Epithelial cell of esophagus (primary cell): ENCODE measurements around the gene CRB1.

Source experiments
- DNase-seq: peaks from one replicate; pipeline ENCODE4 v3.0.0; 2010; ENCODE audit warnings: low read depth
- H3K4me3 ChIP-seq: 2 replicates; pipeline ENCODE4 v1.5.1; 2011; ENCODE audit warnings: mild to moderate bottlenecking, low read length, control low read depth
- TF ChIP-seq, protein P1 (sequence below): IDR thresholded peaks from 2 replicates; pipeline ENCODE4 v1.5.1; 2011; ENCODE audit warnings: low read depth, mild to moderate bottlenecking, low read length, control low read depth, inconsistent platforms; ENCODE audit not compliant: insufficient read depth; ENCODE audit errors: missing control alignments

Gene CRB1

GRCh38 chr1:197441999-197442414 is 174.0 kb downstream of the CRB1 start:
- DNase-seq = peak; percentile 66
- TF ChIP-seq, protein P1, sequence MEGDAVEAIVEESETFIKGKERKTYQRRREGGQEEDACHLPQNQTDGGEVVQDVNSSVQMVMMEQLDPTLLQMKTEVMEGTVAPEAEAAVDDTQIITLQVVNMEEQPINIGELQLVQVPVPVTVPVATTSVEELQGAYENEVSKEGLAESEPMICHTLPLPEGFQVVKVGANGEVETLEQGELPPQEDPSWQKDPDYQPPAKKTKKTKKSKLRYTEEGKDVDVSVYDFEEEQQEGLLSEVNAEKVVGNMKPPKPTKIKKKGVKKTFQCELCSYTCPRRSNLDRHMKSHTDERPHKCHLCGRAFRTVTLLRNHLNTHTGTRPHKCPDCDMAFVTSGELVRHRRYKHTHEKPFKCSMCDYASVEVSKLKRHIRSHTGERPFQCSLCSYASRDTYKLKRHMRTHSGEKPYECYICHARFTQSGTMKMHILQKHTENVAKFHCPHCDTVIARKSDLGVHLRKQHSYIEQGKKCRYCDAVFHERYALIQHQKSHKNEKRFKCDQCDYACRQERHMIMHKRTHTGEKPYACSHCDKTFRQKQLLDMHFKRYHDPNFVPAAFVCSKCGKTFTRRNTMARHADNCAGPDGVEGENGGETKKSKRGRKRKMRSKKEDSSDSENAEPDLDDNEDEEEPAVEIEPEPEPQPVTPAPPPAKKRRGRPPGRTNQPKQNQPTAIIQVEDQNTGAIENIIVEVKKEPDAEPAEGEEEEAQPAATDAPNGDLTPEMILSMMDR = no peak
- H3K4me3 ChIP-seq = no peak overlapping the region

DNA sequence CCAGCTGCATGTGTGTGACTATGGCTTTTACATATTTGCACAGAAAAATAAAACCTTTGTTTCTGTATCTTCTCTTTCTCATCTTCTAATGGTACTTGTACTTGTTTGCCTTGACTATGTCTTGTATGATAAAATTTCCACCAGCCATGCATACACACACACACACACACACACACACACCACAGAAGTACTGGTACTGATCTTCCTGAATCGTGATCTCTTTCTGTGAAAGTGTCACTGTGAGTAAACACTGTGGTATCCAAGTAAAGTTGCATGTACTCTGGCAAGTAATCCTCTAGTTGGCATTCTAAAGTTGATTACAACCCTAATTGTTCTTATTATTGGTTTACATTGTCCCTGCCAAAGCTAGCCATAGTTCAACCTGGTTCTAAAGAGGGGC is 176.7 kb downstream of the CRB1 start:
- peak; percentile 49 for DNase-seq
- TF ChIP-seq, protein P1 = no peak
- no peak overlapping the region for H3K4me3 ChIP-seq

DNA sequence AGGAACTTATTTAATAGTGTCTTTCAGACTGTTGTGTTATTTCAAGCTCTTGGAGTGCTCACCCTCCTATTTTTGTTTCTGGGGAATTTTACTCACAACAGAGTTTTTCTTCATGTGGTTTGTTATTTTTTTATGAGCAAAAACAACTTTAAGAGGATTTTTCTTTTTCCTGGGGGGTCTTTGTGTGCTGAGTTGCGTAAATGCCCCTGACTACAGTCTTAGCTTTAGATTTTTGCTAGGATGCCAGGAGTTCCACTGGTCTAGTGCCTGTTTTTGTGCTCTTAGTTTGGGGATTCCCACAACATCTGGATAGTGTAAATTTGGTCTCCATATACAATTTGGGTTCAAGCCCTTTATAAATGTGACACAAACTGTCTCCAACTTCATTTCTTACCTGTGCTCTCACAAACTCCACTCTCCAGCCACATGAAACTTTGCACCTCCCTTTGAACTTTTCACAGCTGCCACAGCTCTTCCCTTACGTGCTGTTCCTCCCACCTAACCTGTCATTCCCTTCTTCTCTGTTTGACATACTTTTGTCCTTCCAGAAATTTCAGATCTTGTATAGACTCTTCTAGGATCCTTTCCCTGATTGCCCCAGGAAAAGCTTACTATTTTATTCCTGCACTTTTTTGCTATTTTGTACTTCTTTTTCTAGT is 180.2 kb downstream of the CRB1 start:
- DNase-seq = no peak
- H3K4me3 ChIP-seq = no peak overlapping the region
- TF ChIP-seq, protein P1 = no peak

DNA sequence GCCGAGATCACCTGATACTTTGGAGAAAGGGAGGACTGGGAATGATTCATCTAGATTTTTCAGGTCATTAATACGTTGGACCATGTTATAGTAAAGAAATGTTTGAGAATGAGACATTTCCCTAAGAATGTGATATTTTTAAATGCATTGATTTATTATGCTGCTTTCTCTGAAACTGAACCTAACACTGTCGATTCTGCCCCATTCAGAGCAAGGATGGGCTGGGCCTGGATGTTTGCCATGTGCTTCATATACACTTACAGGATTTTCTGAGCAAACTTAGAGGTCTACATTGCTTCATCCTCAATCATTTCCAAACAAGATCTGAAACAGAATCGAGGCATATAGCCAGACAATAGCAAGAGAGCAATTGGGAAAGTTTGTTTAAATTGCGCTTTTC is 183.3 kb downstream of the CRB1 start:
- H3K4me3 ChIP-seq = no peak overlapping the region
- TF ChIP-seq, protein P1 = no peak
- DNase-seq = no peak

DNA sequence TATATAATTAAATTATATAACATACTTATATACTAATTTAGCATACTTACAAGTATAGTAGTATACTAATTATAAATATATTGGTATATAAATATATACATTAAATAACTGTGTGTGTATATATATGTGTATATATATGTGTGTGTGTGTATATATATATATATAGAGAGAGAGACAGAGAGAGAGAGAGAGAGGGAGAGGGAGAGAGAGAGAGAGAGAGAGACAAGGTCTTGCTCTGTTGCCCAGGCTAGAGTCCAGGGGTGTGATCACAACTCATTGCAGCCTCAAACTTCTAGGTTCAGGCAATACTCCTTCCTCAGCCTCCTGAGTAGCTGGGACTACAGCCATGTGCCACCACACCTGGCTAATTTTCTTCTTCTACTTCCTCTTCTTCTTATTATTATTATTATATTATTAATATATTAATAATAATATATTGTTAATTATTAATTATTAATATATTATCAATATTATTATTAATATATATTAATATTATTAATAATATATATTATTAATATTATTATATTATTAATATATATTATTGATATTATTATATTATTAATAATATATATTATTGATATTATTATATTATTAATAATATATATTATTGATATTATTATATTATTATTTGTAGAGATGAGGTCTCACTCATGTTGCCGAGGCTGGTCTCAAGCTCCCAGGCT is 185.5 kb downstream of the CRB1 start:
- TF ChIP-seq, protein P1 = no peak
- H3K4me3 ChIP-seq = no peak overlapping the region
- DNase-seq = peak; percentile 38

DNA sequence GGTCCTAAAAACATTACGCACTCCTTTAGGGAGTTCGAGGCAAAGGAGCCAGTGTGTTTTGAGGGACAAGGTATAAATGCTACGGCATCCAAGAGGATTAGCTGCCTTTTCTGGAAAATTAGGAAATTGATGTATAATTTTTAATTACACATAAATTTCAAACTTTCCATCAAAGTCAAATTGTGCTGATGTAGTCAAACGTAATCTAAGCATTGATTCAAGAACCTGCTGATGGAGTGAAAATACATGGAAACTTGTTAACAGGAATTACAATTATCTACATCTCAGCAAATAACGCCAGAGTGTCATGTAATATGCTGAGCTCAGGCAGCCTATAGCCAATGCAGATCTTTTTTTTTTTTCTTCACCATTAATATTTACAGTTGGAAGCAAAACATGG is 194.5 kb downstream of the CRB1 start:
- TF ChIP-seq, protein P1 = no peak
- no peak for DNase-seq
- no peak overlapping the region for H3K4me3 ChIP-seq
